Neuron (in vitro differentiated cells): ENCODE data around the gene MUC3A.
"Not testable (repeated sequence)": the region's sequence is repeated elsewhere in the genome, so short reads cannot be mapped to it uniquely, and the experiment has no call there.

Experiments
- H2AFZ ChIP-seq: one replicate; pipeline ENCODE4 v1.6.1; 2013; ENCODE audit warnings: low read depth, mild to moderate bottlenecking, inconsistent platforms, low read length, moderate library complexity
- H3K27me3 ChIP-seq: one replicate; pipeline ENCODE4 v1.6.1; 2013; ENCODE audit warnings: low read length; ENCODE audit not compliant: insufficient read depth
- H3K36me3 ChIP-seq: one replicate; pipeline ENCODE4 v1.6.1; 2013; ENCODE audit warnings: low read length; ENCODE audit not compliant: insufficient read depth
- H3K4me1 ChIP-seq: one replicate; pipeline ENCODE4 v1.6.1; 2013; ENCODE audit warnings: low read length; ENCODE audit not compliant: insufficient read depth
- H3K4me3 ChIP-seq: 2 replicates; pipeline ENCODE4 v1.5.1; 2013; ENCODE audit warnings: mild to moderate bottlenecking, low read length, moderate library complexity
- H3K9me3 ChIP-seq: one replicate; pipeline ENCODE4 v1.6.1; 2013; ENCODE audit warnings: low read length

The MUC3A gene

DNA sequence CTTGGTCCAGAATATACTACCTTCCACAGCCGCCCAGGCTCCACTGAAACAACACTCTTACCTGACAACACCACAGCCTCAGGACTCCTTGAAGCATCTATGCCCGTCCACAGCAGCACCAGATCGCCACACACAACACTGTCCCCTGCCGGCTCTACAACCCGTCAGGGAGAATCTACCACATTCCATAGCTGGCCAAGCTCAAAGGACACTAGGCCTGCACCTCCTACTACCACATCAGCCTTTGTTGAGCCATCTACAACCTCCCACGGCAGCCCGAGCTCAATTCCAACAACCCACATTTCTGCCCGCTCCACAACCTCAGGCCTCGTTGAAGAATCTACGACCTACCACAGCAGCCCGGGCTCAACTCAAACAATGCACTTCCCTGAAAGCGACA is 42.9 kb downstream of the MUC3A start:
- H3K4me1 ChIP-seq, H2AFZ ChIP-seq: not testable (repeated sequence)

DNA sequence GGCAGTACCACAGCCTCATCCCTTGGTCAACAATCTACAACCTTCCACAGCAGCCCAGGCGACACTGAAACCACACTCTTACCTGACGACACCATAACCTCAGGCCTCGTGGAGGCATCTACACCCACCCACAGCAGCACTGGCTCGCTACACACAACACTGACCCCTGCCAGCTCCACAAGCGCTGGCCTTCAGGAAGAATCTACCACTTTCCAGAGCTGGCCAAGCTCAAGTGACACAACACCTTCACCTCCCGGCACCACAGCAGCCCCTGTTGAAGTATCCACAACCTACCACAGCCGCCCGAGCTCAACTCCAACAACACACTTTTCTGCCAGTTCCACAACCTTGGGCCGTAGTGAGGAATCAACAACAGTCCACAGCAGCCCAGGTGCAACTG is 45.3 kb downstream of the MUC3A start:
- H2AFZ ChIP-seq, H3K36me3 ChIP-seq, H3K4me1 ChIP-seq, H3K27me3 ChIP-seq, H3K9me3 ChIP-seq, H3K4me3 ChIP-seq: not testable (repeated sequence)

More for the DNA sequence above, 42.9 kb downstream of the MUC3A start:
- not testable (repeated sequence) for H3K27me3 ChIP-seq, H3K36me3 ChIP-seq, H3K9me3 ChIP-seq, H3K4me3 ChIP-seq

DNA sequence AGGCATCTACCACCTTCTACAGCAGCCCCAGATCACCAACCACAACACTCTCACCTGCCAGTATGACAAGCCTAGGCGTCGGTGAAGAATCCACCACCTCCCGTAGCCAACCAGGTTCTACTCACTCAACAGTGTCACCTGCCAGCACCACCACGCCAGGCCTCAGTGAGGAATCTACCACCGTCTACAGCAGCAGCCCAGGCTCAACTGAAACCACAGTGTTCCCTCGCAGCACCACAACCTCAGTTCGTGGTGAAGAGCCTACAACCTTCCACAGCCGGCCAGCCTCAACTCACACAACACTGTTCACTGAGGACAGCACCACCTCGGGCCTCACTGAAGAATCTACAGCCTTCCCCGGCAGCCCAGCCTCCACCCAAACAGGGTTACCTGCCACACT is 49.2 kb downstream of the MUC3A start:
- H3K4me3 ChIP-seq, H3K27me3 ChIP-seq, H2AFZ ChIP-seq, H3K9me3 ChIP-seq, H3K4me1 ChIP-seq, H3K36me3 ChIP-seq: not testable (repeated sequence)

DNA sequence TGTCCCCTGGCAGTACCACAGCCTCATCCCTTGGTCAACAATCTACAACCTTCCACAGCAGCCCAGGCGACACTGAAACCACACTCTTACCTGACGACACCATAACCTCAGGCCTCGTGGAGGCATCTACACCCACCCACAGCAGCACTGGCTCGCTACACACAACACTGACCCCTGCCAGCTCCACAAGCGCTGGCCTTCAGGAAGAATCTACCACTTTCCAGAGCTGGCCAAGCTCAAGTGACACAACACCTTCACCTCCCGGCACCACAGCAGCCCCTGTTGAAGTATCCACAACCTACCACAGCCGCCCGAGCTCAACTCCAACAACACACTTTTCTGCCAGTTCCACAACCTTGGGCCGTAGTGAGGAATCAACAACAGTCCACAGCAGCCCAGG is 50.0 kb downstream of the MUC3A start:
- H3K27me3 ChIP-seq, H3K4me3 ChIP-seq, H3K4me1 ChIP-seq, H3K36me3 ChIP-seq, H3K9me3 ChIP-seq, H2AFZ ChIP-seq: not testable (repeated sequence)

DNA sequence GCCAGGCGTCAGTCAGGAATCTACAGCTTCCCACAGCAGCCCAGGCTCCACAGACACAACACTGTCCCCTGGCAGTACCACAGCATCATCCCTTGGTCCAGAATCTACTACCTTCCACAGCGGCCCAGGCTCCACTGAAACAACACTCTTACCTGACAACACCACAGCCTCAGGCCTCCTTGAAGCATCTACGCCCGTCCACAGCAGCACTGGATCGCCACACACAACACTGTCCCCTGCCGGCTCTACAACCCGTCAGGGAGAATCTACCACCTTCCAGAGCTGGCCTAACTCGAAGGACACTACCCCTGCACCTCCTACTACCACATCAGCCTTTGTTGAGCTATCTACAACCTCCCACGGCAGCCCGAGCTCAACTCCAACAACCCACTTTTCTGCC is 50.7 kb downstream of the MUC3A start:
- H3K4me1 ChIP-seq, H3K27me3 ChIP-seq, H3K9me3 ChIP-seq, H2AFZ ChIP-seq, H3K4me3 ChIP-seq, H3K36me3 ChIP-seq: not testable (repeated sequence)

DNA sequence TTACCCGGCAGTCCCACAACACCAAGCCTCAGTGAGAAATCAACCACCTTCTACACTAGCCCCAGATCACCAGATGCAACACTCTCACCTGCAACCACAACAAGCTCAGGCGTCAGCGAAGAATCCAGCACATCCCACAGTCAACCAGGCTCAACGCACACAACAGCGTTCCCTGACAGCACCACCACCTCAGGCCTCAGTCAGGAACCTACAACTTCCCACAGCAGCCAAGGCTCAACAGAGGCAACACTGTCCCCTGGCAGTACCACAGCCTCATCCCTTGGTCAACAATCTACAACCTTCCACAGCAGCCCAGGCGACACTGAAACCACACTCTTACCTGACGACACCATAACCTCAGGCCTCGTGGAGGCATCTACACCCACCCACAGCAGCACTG is 53.0 kb downstream of the MUC3A start:
- not testable (repeated sequence) for H3K4me3 ChIP-seq, H3K9me3 ChIP-seq, H3K36me3 ChIP-seq, H3K4me1 ChIP-seq, H2AFZ ChIP-seq, H3K27me3 ChIP-seq

DNA sequence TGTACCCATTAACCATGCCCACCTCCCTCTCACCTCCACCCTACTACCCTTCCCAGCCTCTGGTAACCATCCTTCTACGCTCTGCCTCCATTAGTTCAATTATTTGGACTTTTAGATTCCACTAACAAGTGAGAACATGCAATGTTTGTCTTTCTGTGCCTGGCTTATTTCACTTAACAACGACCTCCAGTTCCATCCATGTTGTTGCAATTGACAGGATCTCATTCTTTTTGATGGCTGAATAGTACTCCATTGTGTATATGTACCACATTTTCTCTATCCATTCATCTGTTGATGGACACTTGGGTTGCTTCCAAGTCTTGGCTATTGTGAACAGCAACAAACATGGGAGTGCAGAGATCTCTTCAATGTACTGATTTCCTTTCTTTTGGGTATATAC is 58.0 kb downstream of the MUC3A start:
- H3K36me3 ChIP-seq, H3K9me3 ChIP-seq, H3K4me1 ChIP-seq, H3K4me3 ChIP-seq, H2AFZ ChIP-seq, H3K27me3 ChIP-seq: not testable (repeated sequence)

DNA sequence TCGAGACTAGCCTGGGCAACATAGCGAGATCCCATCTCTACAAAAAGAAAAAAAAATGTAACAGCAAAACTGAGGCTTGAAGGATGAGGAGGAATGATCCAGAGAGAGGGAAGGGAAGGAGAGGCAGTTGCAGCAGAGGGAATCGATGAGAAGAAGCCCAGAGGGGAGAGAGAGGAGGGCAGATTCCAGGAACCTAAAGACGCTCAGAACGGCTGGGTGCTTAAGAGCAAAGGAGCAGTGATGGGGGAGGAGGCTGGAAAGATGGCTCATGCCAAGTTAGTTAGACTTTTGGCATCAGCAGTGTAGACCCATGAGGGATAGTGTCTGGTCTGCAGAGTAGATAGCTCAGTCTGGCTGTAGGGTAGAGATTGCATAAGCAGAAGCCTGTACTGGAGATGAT is 60.3 kb downstream of the MUC3A start:
- H3K36me3 ChIP-seq = no peaks in the 10 kb centered on the region
- H3K4me1 ChIP-seq = no peaks in the 10 kb centered on the region
- H3K27me3 ChIP-seq = no peaks in the 10 kb centered on the region

DNA sequence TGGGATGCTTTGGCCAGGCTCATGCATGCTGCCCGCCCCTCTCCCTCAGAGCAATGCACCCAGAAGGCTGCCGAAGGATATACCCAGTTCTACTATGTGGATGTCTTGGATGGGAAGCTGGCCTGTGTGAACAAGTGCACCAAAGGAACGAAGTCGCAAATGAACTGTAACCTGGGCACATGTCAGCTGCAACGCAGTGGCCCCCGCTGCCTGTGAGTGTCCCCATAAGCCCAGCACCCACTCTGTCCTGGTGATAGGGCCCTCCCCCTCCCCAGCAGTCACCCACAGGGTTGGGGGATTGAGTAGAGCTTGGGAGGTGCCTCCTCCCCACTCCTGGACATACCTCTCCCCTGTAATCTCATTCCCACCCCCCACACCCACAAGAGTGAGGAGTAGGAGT is 63.6 kb downstream of the MUC3A start:
- Histone ChIP-seq H3K4me3 (no peak overlapping the region), H2AFZ (no peak overlapping the region), H3K36me3 (no peaks in the 10 kb centered on the region), H3K4me1 (peaks cover 11% of the 10 kb centered on the region), H3K9me3 (no peaks in the 10 kb centered on the region), H3K27me3 (no peaks in the 10 kb centered on the region)

More for the DNA sequence above, 60.3 kb downstream of the MUC3A start:
- H3K4me3 ChIP-seq = no peak overlapping the region
- H3K9me3 ChIP-seq = no peaks in the 10 kb centered on the region
- H2AFZ ChIP-seq = no peak overlapping the region

DNA sequence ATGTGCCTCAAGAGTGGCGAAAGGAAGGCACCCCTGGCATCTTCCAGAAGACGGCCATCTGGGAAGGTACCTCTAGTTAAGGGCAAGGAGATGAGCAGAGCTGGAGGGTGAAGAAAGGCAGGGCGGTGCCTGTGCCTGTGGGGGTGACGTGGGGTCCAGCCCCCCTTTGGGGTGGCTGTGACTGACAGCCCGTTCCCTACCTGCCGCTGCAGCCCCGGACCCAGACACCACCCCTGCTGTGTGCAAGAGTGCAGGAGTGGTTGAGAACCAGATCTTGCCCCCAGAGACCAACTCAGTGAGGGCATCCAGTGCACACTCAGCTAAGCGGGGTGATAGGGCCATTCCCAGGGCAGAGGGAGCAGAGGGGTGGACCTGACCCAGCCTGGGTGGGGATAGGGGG is 66.3 kb downstream of the MUC3A start:
- Histone ChIP-seq H3K27me3 (no peaks in the 10 kb centered on the region), H3K4me1 (peaks cover 19% of the 10 kb centered on the region), H3K4me3 (no peak overlapping the region), H3K9me3 (no peaks in the 10 kb centered on the region), H2AFZ (no peak overlapping the region), H3K36me3 (no peaks in the 10 kb centered on the region)

DNA sequence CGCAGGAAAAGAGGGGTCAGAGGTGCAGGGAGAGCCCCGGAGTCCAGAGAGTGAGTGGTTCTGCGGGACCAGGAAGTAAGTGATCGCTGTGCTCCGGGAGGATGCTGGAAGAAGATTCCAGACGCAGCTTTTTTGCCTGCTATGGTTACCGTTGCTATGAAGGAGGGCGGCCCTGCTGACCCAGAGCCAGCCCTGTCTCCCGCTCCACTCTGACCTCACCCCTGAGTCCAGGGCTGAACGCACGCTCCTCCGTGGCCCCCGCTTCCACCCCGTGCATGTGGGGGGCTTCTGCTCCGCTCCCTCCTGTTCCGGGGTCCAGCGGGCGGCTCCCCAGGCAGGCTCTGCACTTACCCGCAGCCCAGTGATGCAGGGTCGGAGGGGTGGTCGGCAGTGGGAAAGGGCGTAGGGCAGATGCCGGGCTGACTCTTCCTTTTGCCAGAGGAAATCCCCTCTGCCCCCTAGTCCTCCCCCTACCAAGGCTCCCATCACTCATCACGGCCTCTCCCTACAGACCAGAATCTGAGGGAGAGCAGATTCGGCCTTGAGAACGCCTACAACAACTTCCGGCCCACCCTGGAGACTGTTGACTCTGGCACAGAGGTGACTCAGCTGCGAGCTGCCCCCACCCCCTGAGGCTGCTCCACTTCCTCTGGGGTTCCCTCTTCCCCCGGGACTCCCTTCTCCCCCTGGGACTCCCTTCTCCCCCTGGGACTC is 67.9 kb downstream of the MUC3A start:
- Histone ChIP-seq H3K36me3 (no peaks in the 10 kb centered on the region), H3K4me1 (peaks cover 19% of the 10 kb centered on the region), H2AFZ (peak overlapping the region; percentile 62), H3K9me3 (no peaks in the 10 kb centered on the region), H3K27me3 (no peaks in the 10 kb centered on the region), H3K4me3 (peak overlapping the region; percentile 48)
